SIG-M5 treated with dmso at 0.1 percent for 504 hours (cell line): ENCODE data around the gene IPO13.

Experiments
- DNase-seq: peaks from one replicate; lab custom pipeline; 2025; ENCODE audit not compliant: unreplicated experiment; lab: John Stamatoyannopoulos, UW

IPO13 gene

DNA sequence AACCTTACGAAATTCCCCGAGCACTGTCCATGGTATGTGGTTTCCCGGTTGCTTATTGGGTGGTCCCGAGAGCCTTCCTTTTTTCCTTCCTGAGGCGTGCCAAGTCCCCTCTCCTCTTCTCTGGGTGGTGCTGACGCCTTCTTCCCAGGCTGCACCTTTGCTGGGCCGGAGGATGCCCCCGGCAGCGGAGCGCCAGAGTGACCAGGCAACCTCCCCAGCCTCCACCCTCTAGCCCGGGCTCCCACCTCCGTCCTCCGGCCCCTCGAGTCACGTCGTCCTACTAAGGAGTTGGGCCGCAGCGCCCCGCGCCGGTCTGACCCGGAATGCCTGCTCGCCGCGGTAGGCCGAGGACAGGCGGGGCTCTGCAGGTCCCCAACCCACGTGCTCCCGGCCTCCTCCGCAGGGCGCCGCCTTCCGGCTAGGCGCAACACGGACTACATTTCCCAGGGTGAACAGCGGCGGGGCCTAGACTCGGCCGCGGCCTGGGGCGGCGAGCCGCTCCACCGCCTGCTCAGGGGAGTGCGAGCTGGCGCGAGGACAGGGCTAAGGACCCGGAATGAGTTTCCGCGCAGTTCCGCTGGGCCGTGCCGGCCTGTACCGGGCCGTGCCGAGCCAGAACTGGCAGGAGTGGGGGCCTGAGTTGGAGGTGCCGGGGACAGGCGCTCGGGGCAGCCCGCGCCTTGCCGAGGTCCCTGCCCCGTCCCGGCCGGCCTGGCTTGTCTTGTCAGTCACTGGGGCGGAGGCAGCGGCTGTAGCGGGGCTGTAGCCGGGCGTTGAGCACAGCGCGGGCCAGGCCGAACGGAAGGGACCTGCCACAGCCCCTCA lies at the start of gene IPO13:
Gene IPO13 (plus strand): TSS at position 715 of the 825 bp plus-strand sequence. CDS start 651 bp downstream, outside the sequence.
- peak; percentile 92 for DNase-seq

GRCh38 chr1:43898981-43899380 lies 47.8 kb upstream of the IPO13 start:
- no peak for DNase-seq

DNA sequence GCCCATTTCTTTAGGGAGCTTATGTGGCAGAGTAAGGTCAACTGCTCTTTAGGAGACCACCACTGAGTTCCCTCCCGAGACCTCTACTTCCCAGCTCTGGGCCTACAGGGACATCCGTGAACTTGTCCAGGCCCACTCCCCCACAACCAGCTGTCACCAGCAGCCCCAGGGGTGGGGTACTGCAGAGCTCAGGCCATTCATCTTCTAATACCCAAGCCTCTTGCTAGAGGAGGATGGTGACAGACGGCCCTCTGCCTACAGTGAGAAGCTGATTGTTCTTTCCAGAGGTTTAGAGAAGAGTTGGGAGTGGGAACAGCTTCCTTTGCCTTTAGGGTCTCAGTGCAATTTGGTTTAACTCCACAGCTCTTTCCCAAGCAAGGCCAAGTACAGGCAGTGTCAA lies 46.4 kb upstream of the IPO13 start:
- DNase-seq = no peak

- DNase-seq = no peak
Observed at GRCh38 chr1:43901196-43901961, 45.4 kb upstream of the IPO13 start.

GRCh38 chr1:43902058-43902831 lies 44.5 kb upstream of the IPO13 start:
- DNase-seq = no peak

DNA sequence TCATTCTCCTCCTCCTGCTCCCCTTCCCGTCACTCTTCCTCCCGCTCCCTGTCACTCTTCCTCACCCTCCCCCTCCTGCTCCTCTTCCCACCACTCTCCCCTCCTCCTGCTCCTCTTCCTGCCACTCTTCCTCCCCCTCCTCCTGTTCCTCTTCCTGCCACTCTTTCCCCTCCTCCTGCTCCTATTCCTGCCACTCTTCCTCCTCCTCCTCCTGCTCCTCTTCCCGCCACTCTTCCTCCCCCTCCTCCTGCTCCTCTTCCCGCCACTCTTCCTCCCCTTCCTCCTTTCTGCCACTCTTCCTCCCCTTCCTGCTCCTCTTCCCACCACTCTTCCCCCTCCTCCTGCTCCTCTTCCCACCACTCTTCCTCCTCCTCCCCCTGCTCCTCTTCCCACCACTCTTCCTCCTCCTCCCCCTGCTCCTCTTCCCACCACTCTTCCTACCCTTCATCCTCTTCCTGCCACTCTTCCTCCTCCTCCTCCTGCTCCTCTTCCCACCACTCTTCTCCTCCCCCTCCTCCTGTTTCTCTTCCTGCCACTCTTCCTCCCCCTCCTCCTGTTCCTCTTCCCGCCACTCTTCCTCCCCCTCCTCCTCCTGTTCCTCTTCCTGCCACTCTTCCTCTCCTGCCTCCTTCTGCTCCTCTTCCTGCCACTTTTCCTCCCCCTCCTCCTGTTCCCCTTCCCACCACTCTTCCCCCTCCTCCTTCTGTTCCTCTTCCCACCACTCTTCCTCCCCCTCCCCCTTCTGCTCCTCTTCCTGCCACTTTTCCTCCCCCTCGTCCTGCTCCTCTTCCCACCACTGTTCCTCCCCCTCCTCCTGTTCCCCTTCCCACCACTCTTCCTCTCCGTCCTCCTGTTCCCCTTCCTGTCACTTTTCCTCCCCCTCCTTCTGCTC lies 41.8 kb upstream of the IPO13 start:
- no peak for DNase-seq

- no peak for DNase-seq
Observed at GRCh38 chr1:43908226-43908625, 38.5 kb upstream of the IPO13 start.

- no peak for DNase-seq
Observed at GRCh38 chr1:43908858-43909257, 37.9 kb upstream of the IPO13 start.

DNA sequence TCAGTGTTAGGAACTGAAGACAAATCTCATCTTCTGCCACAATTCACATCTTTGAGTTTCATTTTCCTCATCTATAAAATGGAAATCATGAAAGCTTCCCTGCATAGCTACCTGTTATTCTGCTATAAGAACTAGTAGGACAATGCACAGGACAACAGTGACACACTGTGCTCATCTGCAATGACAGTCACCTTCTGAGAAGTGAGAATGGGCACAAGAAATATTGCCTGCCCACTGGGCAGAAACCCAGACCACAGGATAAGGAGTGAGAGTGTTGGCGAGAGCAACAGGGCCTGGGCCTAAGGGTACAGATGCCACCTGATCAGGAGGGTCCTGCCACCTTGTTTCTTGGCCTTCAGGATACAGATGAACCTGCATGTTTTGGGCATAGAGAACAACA lies 36.4 kb upstream of the IPO13 start:
- no peak for DNase-seq

- DNase-seq = no peak
Observed at GRCh38 chr1:43912607-43913006, 34.1 kb upstream of the IPO13 start.

DNA sequence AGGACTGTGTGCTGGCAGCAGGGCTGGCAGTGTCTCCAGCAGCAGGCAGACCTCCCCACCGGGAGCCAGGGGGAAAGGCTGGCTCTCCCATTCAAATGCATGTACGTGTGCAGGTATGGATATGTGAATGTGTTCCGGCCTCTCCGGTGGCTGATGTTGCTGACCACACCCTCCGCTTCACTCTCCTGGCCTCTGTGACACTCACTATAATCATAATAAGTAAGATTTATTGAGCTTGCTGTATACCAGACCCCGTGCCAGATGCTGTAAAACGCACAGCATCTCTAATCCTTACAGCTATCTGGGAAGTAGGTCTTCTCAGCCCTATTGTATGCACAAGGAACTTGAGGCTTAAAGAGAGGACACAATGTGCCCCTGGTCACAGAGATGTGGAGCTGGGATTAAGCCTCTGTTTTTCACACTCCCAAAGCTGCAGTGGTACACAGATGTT lies 33.7 kb upstream of the IPO13 start:
- DNase-seq = no peak

- DNase-seq = no peak
Observed at GRCh38 chr1:43913666-43914360, 32.9 kb upstream of the IPO13 start.

DNA sequence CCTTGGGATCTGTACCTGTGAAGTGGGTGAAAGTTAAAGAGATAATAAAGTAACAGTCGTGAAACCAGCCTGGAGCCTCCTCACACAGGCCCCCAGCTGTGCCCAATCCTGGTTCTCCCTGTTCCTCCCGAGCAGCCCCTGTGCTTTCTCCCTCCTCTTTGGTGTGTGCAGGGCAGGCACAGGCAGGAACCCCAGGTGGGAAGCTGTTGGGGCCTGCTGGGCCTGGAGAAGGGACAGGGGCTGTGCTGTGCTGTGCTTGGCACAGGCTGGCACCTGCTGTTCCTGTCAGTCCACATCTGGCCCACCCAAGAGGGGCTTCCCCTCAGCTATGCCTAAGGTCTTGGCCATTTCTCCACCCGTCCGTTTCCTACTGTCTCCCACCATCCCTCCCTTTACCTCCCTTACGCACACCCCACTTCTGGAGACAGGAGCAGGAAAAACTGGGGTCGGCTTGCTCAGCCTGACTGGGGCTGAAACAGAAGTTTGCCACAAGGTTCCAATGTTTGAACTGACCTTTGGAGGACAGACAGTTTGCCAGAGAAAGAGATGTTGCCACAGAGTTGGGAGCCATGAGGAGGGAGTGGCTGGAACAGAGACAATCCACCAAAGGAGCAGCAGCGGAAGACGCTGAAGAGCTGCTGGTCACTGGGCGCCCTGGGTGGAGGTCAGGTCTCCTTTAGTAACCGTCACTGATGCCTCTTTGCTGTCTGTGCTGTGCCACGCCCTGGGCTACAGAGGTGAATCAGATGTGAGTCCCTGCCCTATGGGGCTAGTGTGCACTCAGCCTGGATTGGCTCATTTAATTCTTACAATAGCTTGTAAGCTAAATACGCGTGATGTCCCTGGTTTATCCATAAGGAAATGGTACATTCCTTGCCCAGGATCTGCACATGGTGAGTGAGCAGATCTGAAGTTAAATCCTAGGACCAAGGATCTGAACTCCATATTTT lies 31.9 kb upstream of the IPO13 start:
- DNase-seq = no peak

DNA sequence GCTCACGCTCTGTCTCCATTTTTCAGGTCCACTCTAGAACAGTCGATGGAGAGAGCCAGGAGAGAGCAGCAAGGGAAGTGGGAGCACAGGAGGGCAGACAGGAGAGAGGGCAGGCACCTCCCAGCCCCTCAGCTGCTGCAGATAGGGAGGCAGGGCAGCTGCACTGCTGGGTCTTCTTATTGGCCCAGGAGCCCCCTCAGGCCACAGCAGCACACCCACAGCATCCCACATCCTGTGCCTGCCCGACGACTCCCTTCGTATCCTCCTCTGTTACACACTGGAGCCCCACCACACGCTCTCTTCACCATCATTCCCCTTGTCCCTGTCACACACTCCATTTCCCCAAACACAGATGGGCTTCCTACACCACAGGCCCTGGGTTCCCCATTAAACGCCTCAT lies 26.8 kb upstream of the IPO13 start:
- DNase-seq = no peak

DNA sequence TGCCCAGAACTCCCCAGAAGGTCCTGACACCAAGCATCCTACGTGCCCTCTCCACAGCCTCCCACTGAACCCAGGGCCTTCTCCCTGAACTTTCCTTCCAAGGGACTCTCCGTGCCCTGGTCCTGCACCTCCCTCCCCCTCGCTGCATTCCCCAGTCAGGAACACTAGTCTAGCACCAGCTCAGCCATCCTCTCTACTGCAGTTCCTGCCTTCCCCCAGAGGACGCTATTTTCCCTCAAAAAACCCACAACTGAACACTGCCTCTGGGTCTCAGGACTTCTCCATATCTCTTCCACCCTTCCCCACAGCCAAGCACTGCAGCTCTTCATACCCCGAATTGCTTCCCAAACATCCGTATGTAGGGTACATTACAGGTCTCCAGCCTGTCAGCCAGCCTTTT lies 25.7 kb upstream of the IPO13 start:
- no peak for DNase-seq

GRCh38 chr1:43924516-43924915 lies 22.2 kb upstream of the IPO13 start:
- DNase-seq = no peak

- no peak for DNase-seq
Observed at GRCh38 chr1:43925846-43926245, 20.9 kb upstream of the IPO13 start.

DNA sequence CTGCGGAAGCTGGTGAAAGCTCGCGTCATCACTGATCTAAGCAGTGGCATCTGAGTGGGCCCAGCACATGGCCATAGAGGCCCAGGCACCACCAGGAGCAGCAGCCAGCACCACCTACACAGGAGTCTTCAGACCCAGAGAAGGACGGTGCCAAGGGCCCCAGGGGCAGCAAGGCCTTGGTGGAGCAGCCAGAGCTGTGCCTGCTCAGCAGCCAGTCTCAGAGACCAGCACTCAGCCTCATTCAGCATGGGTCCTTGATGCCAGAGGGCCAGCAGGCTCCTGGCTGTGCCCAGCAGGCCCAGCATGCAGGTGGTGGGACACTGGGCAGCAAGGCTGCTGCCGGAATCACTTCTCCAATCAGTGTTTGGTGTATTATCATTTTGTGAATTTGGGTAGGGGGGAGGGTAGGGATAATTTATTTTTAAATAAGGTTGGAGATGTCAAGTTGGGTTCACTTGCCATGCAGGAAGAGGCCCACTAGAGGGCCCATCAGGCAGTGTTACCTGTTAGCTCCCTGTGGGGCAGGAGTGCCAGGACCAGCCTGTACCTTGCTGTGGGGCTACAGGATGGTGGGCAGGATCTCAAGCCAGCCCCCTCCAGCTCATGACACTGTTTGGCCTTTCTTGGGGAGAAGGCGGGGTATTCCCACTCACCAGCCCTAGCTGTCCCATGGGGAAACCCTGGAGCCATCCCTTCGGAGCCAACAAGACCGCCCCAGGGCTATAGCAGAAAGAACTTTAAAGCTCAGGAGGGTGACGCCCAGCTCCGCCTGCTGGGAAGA lies 16.4 kb upstream of the IPO13 start:
- no peak for DNase-seq
